Epithelial cell of prostate (primary cell): ENCODE data around the gene COL5A2.

Source experiments
- DNase-seq: peaks from one replicate; pipeline ENCODE4 v3.0.0-alpha.2; 2011; ENCODE audit warnings: low read depth, low spot score
- H3K27ac ChIP-seq: fragments of 450-650 bp; 2 replicates; pipeline ENCODE4 v1.5.1; 2017; ENCODE audit warnings: mild to moderate bottlenecking

Gene COL5A2

GRCh38 chr2:189066037-189066436 lies 113.5 kb downstream of the COL5A2 start:
- no peak overlapping the region for H3K27ac ChIP-seq
- DNase-seq, result no peak

- DNase-seq, result no peak
Measured at GRCh38 chr2:189060096-189060642, 119.4 kb downstream of the COL5A2 start.

GRCh38 chr2:189057316-189057715 lies 122.2 kb downstream of the COL5A2 start:
- DNase-seq, result no peak

More at GRCh38 chr2:189060096-189060642, 119.4 kb downstream of the COL5A2 start:
- H3K27ac ChIP-seq, result no peak overlapping the region

GRCh38 chr2:189056200-189057106 lies 123.1 kb downstream of the COL5A2 start:
- DNase-seq, result no peak
- no peak overlapping the region for H3K27ac ChIP-seq

More at GRCh38 chr2:189057316-189057715, 122.2 kb downstream of the COL5A2 start:
- H3K27ac ChIP-seq, result no peak overlapping the region

GRCh38 chr2:189050165-189050712 lies 129.3 kb downstream of the COL5A2 start:
- DNase-seq, result no peak
- H3K27ac ChIP-seq, result no peak overlapping the region

- no peak for DNase-seq
- no peak overlapping the region for H3K27ac ChIP-seq
Measured at GRCh38 chr2:189049709-189050164, 129.8 kb downstream of the COL5A2 start.

GRCh38 chr2:189048189-189048588 lies 131.4 kb downstream of the COL5A2 start:
- no peak overlapping the region for H3K27ac ChIP-seq

GRCh38 chr2:189047171-189047888 lies 132.2 kb downstream of the COL5A2 start:
- no peak for DNase-seq
- no peak overlapping the region for H3K27ac ChIP-seq

More at GRCh38 chr2:189048189-189048588, 131.4 kb downstream of the COL5A2 start:
- DNase-seq, result no peak

GRCh38 chr2:189046320-189046719 lies 133.2 kb downstream of the COL5A2 start:
- no peak for DNase-seq
- no peak overlapping the region for H3K27ac ChIP-seq

GRCh38 chr2:189045836-189046235 lies 133.7 kb downstream of the COL5A2 start:
- no peak for DNase-seq
- H3K27ac ChIP-seq, result no peak overlapping the region

GRCh38 chr2:189037518-189037917 lies 142.0 kb downstream of the COL5A2 start:
- no peak for DNase-seq
- no peak overlapping the region for H3K27ac ChIP-seq

GRCh38 chr2:189024901-189025618 lies 154.5 kb downstream of the COL5A2 start:
- DNase-seq, result no peak

GRCh38 chr2:189022492-189022891 lies 157.1 kb downstream of the COL5A2 start:
- H3K27ac ChIP-seq, result no peak overlapping the region
- no peak for DNase-seq

More at GRCh38 chr2:189024901-189025618, 154.5 kb downstream of the COL5A2 start:
- no peak overlapping the region for H3K27ac ChIP-seq

- DNase-seq, result no peak
- no peak overlapping the region for H3K27ac ChIP-seq
Measured at GRCh38 chr2:189022053-189022481, 157.5 kb downstream of the COL5A2 start.

GRCh38 chr2:189020179-189020578 lies 159.4 kb downstream of the COL5A2 start:
- H3K27ac ChIP-seq, result no peak overlapping the region
- DNase-seq, result no peak

GRCh38 chr2:189018631-189019030 lies 160.9 kb downstream of the COL5A2 start:
- DNase-seq, result no peak
- H3K27ac ChIP-seq, result no peak overlapping the region

- no peak for DNase-seq
Measured at GRCh38 chr2:189016311-189016861, 163.2 kb downstream of the COL5A2 start.

GRCh38 chr2:189015359-189015758 lies 164.2 kb downstream of the COL5A2 start:
- DNase-seq, result no peak
- no peak overlapping the region for H3K27ac ChIP-seq

More at GRCh38 chr2:189016311-189016861, 163.2 kb downstream of the COL5A2 start:
- no peak overlapping the region for H3K27ac ChIP-seq

GRCh38 chr2:189014449-189015138 lies 165.0 kb downstream of the COL5A2 start:
- DNase-seq, result no peak
- no peak overlapping the region for H3K27ac ChIP-seq
